HEK293T (cell line): ENCODE data around the gene EXOC3L2.
A peak's percentile ranks its signal among the peaks of the same experiment; 100 is the strongest.
"Not testable (repeated sequence)": the region's sequence is repeated elsewhere in the genome, so short reads cannot be mapped to it uniquely, and the experiment has no call there.

ENCODE experiments used
- CTCF ChIA-PET: fragments of 350-600 bp; formaldehyde crosslinking; extraction: SDS; loops from one replicate; lab custom pipeline; 2021; ENCODE audit warnings: antibody characterized with exemption, inconsistent platforms; lab: Yijun Ruan, JAX
- POLR2A ChIA-PET: fragments of 350-600 bp; formaldehyde crosslinking; extraction: SDS; loops from one replicate; lab custom pipeline; 2020; ENCODE audit warnings: antibody characterized with exemption, inconsistent platforms; lab: Yijun Ruan, JAX
- DNase-seq: peaks from one replicate; pipeline ENCODE4 v3.0.0; 2012; ENCODE audit warnings: mixed read lengths; ENCODE audit errors: extremely low spot score
- ARNT ChIP-seq: fragments of 450-650 bp; IDR thresholded peaks from 2 replicates; pipeline ENCODE4 v1.6.1; 2017; ENCODE audit warnings: mild to moderate bottlenecking
- BHLHE40 ChIP-seq: fragments of 450-650 bp; IDR thresholded peaks from 2 replicates; pipeline ENCODE4 v1.6.1; 2016; ENCODE audit warnings: mild to moderate bottlenecking, moderate library complexity, borderline replicate concordance
- CTBP1 ChIP-seq: fragments of 450-650 bp; IDR thresholded peaks from 2 replicates; pipeline ENCODE4 v1.6.1; 2016; ENCODE audit warnings: borderline replicate concordance
- ELF4 ChIP-seq: fragments of 450-650 bp; IDR thresholded peaks from 2 replicates; pipeline ENCODE4 v1.6.1; 2017; ENCODE audit warnings: antibody characterized with exemption
- FOXA1 ChIP-seq: fragments of 450-650 bp; IDR thresholded peaks from 2 replicates; pipeline ENCODE4 v1.6.1; 2016; ENCODE audit warnings: mild to moderate bottlenecking
- FOXK2 ChIP-seq: fragments of 450-650 bp; IDR thresholded peaks from 2 replicates; pipeline ENCODE4 v1.6.1; 2016; ENCODE audit warnings: mild to moderate bottlenecking
- FOXM1 ChIP-seq: fragments of 450-650 bp; IDR thresholded peaks from 2 replicates; pipeline ENCODE4 v1.6.1; 2017; ENCODE audit warnings: mild to moderate bottlenecking, borderline replicate concordance
- HDGF ChIP-seq: fragments of 450-650 bp; IDR thresholded peaks from 2 replicates; pipeline ENCODE4 v1.6.1; 2017; ENCODE audit warnings: antibody characterized with exemption, borderline replicate concordance
- L3MBTL2 ChIP-seq: fragments of 450-650 bp; conservative IDR thresholded peaks from 2 replicates; pipeline ENCODE4 v1.6.1; 2016; ENCODE audit warnings: mild to moderate bottlenecking
- LEF1 ChIP-seq: fragments of 450-650 bp; IDR thresholded peaks from 2 replicates; pipeline ENCODE4 v1.6.1; 2017; ENCODE audit warnings: mild to moderate bottlenecking, borderline replicate concordance
- NFRKB ChIP-seq: fragments of 450-650 bp; IDR thresholded peaks from 2 replicates; pipeline ENCODE4 v1.6.1; 2016; ENCODE audit warnings: mild to moderate bottlenecking, moderate library complexity
- PKNOX1 ChIP-seq: fragments of 450-650 bp; IDR thresholded peaks from 2 replicates; pipeline ENCODE4 v1.6.1; 2016
- SP1 ChIP-seq: fragments of 450-650 bp; IDR thresholded peaks from 2 replicates; pipeline ENCODE4 v1.6.1; 2017
- SUZ12 ChIP-seq: fragments of 450-650 bp; IDR thresholded peaks from 2 replicates; pipeline ENCODE4 v1.6.1; 2016; ENCODE audit warnings: mild to moderate bottlenecking
- TARDBP ChIP-seq: fragments of 450-650 bp; IDR thresholded peaks from 2 replicates; pipeline ENCODE4 v1.6.1; 2016
- ZNF384 ChIP-seq: fragments of 450-650 bp; IDR thresholded peaks from 2 replicates; pipeline ENCODE4 v1.6.1; 2016

Gene EXOC3L2

GRCh38 chr19:45271735-45272108 is 26.5 kb upstream of the EXOC3L2 start:
- CTCF ChIA-PET = no interaction called here
- TF ChIP-seq BHLHE40 (no peak), FOXA1 (no peak), ELF4 (no peak), SP1 (no peak), ARNT (no peak), L3MBTL2 (no peak), FOXM1 (no peak), ZNF384 (no peak), NFRKB (no peak), SUZ12 (no peak), TARDBP (no peak), CTBP1 (no peak)
- POLR2A ChIA-PET = no interaction called here
- no peak for DNase-seq

- ChIA-PET CTCF (no interaction called here), POLR2A (no interaction called here)
- TF ChIP-seq BHLHE40 (no peak), FOXM1 (no peak), L3MBTL2 (no peak), CTBP1 (no peak), FOXA1 (no peak), SUZ12 (no peak), NFRKB (no peak), ARNT (no peak), ZNF384 (no peak), TARDBP (no peak), FOXK2 (no peak), SP1 (no peak), HDGF (no peak), PKNOX1 (no peak), ELF4 (no peak), LEF1 (no peak)
- no peak for DNase-seq
These were observed 26.0 kb upstream of the EXOC3L2 start for GRCh38 chr19:45271098-45271734.

- POLR2A ChIA-PET = not testable (repeated sequence)
- CTCF ChIA-PET = interaction anchor here (0.6 kb wide), 1 partner anchor 64 kb away, joined by 3 read pairs; no protein-coding TSS in a partner anchor
These were observed 24.7 kb upstream of the EXOC3L2 start for GRCh38 chr19:45269939-45270338.

GRCh38 chr19:45267296-45267695 is 22.1 kb upstream of the EXOC3L2 start:
- ChIA-PET CTCF (no interaction called here), POLR2A (interaction anchor here (0.6 kb wide), 1 partner anchor 30 kb away, joined by 3 read pairs; no protein-coding TSS in a partner anchor)
- TF ChIP-seq L3MBTL2 = no peak
- no peak for TF ChIP-seq PKNOX1
- TF ChIP-seq SUZ12 = no peak
- no peak for TF ChIP-seq FOXK2
- no peak for TF ChIP-seq ZNF384
- TF ChIP-seq NFRKB = no peak
- no peak for TF ChIP-seq ELF4
- no peak for TF ChIP-seq LEF1
- TF ChIP-seq FOXA1 = no peak
- TF ChIP-seq TARDBP = no peak
- TF ChIP-seq CTBP1 = no peak
- no peak for TF ChIP-seq BHLHE40
- no peak for TF ChIP-seq SP1
- TF ChIP-seq HDGF = no peak
- no peak for TF ChIP-seq FOXM1
- TF ChIP-seq ARNT = no peak
- no peak for DNase-seq

More at GRCh38 chr19:45269939-45270338, 24.7 kb upstream of the EXOC3L2 start:
- DNase-seq = not testable (repeated sequence)

- TF ChIP-seq CTBP1 = peak; percentile 5; the same call in 1 of the 2 replicates
- TF ChIP-seq FOXK2 = no peak
- no peak for TF ChIP-seq ZNF384
- DNase-seq = no peak
- CTCF ChIA-PET = no interaction called here
- POLR2A ChIA-PET = no interaction called here
These were observed 20.2 kb upstream of the EXOC3L2 start for GRCh38 chr19:45265375-45265774.

GRCh38 chr19:45264781-45265317 is 19.6 kb upstream of the EXOC3L2 start:
- CTCF ChIA-PET = interaction anchor here (1.0 kb wide), 1 partner anchor 10 kb away, joined by 3 read pairs; no protein-coding TSS in a partner anchor

More at GRCh38 chr19:45264781-45265317, 19.6 kb upstream of the EXOC3L2 start:
- POLR2A ChIA-PET = no interaction called here
- DNase-seq = no peak
- TF ChIP-seq TARDBP (no peak), ELF4 (no peak), FOXK2 (no peak), NFRKB (no peak), L3MBTL2 (no peak), FOXA1 (no peak), SUZ12 (no peak), LEF1 (no peak), BHLHE40 (no peak), SP1 (no peak), ARNT (no peak), FOXM1 (no peak), PKNOX1 (no peak), HDGF (no peak), CTBP1 (no peak)
